ENCODE measurements around the gene CHMP1B. TPM values are rescaled to one million over a fixed set of nuclear protein-coding genes. Genes with fewer than 3 reads are reported as not detected.

CHMP1B gene
- total RNA-seq, result 30.0 and 33.8 TPM in 2 replicates

GRCh38 chr18:11851146-11851805 is at the start of gene CHMP1B:
TSS of gene CHMP1B (plus strand) at chr18:11851413. CDS start at chr18:11851512, 99 bp downstream.

Other genes with a start within 250 kb of the CHMP1B start
- not detected in 2 replicates for gene SLC35G4, start 241.8 kb upstream of the CHMP1B start, total RNA-seq
- gene GNAL, start 162.1 kb upstream of the CHMP1B start, total RNA-seq, result 0.72 and 2.1 TPM in 2 replicates
- 21.8 and 23.8 TPM in 2 replicates for gene MPPE1, start 56.9 kb downstream of the CHMP1B start, total RNA-seq
- 9.9 and 30.1 TPM in 2 replicates for gene IMPA2, start 130.1 kb downstream of the CHMP1B start, total RNA-seq
- not detected in 2 replicates for gene ANKRD62, start 242.4 kb downstream of the CHMP1B start, total RNA-seq

Measured in cardiac atrium fibroblast (primary cell).